SK-N-DZ (cell line): ENCODE measurements around the gene SGTA.
A peak's percentile ranks its signal among the peaks of the same experiment; 100 is the strongest.

Source experiments
- DNase-seq: peaks from one replicate; pipeline ENCODE4 v3.0.0-alpha.2; 2015; ENCODE audit warnings: low spot score

Gene SGTA

DNA sequence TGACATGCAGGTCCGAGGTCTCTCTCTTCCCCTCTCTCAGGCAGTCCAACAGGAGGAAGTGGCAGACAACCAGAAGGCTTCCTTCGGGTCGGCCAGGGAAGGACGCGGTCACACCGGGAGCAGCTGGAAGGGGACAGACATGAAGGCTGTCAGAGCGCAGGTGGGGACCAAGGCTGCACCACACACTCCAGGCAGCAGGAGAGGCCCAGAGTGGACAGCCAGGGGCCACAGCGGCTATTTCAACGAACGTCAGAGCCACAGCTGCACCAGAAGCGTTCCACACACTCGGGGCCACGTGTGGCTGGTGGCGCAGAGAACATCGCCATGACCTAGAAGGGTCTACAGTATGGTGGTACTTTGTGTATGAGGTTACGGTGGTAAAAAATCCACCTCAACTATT lies 27.3 kb downstream of the SGTA start:
- DNase-seq = no peak

GRCh38 chr19:2755448-2755705 lies 27.7 kb downstream of the SGTA start:
- no peak for DNase-seq

- no peak for DNase-seq
These were observed 28.2 kb downstream of the SGTA start for GRCh38 chr19:2754659-2755447.

DNA sequence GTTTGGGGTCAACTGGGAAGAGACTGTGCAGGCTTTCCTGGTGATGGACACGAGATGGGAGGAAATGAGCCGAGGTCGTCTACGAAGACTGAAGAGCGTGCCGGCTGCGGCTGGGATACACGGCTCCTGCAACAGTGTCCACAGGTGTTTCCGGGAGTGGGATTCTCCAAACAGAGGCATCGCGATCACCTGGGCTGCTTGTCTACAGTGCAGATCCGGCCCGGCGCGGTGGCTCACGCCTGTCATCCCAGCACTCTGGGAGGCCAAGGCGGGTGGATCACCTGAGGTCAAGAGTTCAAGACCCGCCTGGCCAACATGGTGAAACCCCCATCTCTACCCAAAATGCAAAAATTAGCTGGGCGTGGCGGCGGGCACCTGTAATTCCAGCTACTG lies 31.6 kb downstream of the SGTA start:
- DNase-seq = no peak

- no peak for DNase-seq
These were observed 32.1 kb downstream of the SGTA start for GRCh38 chr19:2750808-2751437.

DNA sequence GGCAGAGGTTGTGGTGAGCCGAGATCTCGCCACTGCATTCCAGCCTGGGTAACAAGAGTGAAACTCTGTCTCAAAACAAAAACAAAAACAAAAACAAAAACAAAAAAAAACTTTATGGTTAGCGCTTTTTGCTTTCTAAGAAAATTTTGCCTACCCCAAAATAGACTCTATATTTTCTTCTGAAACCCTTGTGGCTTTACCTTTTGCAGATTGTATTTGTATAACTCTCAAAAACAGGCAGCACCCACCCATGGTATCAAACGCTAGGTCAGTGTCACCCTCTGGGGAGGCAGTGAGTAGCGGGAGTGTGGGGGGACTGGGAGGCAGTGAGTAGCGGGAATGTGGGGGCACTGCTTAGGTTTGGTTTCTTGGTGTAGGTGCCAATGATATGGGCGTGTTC lies 35.7 kb downstream of the SGTA start:
- no peak for DNase-seq

DNA sequence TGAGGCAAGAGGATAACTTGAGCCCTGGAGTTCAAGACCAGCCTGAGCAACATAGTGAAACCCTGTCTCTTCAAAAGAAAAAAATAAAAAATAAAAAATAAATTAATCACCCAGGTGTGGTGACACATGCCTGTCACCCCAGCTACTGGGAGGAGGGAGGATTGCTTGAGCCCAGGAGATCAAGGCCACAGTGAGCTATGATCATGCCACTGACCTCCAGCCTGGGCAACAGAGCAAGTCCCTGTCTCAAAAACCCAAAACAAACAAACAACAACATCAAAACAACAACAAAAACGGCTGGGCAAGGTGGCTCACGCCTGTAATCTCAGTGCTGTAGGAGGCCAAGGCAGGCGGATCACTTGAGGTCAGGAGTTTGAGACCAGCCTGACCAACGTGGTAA lies 39.0 kb downstream of the SGTA start:
- no peak for DNase-seq

GRCh38 chr19:2743099-2743498 lies 40.0 kb downstream of the SGTA start:
- no peak for DNase-seq

GRCh38 chr19:2740314-2740656 lies 42.8 kb downstream of the SGTA start:
- DNase-seq = no peak

DNA sequence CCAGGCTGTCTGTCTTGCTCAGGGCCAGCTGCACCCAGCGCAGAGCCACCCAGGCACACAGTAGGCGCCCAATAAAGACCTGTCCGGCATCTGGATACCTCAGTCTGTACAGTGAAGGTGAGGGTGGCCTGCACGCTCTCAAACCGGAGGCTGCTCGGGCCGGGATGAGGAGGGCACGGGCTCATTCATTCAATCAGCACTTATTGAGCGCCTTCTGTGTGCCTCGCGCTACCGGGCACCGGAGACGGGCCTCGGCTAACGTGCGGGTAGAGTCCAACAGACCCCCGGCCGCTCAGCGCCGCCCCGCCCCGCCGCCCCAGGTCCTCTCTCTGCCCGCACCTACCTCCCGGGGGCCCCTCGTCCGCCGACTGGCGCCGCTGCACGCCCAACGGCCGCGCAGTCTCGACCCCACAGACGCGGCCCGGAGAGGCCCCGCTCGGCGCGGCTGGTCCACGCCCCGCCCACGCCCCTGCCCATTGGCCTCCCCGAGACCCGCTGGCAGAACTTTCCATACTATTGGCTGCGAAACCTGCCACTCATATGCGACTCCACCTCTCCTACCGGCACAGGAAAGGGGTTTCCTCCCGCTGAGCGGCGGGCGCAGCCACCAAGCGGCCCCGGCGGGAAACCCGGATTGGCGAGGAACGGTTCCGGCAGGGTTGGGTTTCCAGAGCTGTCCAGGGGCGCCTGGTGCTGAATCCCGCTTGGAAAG lies 43.3 kb downstream of the SGTA start, which contains the start of gene SLC39A3:
Gene SLC39A3 (minus strand): TSS at position 416 of the 712 bp plus-strand sequence. CDS start 2,760 bp downstream, outside the sequence.
- DNase-seq = peak; percentile 97

- no peak for DNase-seq
These were observed 46.4 kb downstream of the SGTA start for GRCh38 chr19:2736550-2737190.

DNA sequence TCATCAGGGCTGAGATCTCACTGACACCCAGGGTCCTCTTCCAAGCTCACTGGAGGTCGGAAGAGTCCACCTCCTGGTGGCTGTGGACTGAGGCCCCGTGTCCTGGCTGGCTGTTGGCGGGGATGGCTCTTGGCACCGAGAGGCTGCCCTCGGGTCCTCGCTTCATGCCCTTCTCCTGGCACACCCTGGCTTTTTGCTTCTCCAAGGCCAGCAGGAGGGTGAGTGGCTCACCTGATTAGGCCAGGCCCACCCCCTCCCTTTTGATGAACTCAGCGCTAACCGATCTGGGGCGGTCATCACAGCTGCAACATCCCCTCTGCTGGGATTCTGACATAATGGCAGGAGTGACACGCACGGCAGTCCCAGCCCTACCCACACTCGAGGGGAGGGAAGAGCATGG lies 47.7 kb downstream of the SGTA start:
- no peak for DNase-seq

DNA sequence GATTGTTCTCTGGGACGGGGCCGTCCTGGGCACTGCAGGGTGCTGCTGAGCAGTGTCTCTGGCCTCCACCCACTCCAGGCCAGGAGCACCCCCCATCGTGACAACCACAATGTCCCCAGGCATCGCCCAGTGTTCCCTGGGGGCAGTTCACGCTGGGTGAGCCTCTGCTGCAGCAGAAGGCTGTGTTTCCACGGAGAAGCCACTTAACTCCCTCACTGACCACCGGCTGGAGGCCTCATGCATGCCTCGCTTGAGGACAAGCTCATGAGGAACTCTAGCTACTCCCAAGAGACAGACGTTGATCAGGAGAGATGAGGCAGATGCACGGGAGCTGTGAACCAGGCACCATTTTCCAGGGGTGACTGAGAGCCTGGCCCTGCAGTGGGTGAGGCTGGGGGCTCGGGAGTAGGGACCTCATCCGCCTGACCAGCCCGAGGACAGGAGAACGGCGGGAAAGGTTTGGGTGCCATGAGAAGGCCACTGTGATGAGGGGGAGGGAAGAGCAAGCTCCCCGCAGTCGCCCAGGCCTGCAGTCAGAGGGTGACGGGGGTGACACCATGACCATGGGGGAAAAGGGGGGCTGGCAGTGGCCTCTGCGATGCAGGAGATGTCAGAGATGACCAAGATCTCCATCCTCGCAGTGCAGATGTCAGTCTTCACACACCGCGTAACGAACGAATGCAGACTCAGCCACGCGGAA lies 48.3 kb downstream of the SGTA start:
- DNase-seq = no peak

DNA sequence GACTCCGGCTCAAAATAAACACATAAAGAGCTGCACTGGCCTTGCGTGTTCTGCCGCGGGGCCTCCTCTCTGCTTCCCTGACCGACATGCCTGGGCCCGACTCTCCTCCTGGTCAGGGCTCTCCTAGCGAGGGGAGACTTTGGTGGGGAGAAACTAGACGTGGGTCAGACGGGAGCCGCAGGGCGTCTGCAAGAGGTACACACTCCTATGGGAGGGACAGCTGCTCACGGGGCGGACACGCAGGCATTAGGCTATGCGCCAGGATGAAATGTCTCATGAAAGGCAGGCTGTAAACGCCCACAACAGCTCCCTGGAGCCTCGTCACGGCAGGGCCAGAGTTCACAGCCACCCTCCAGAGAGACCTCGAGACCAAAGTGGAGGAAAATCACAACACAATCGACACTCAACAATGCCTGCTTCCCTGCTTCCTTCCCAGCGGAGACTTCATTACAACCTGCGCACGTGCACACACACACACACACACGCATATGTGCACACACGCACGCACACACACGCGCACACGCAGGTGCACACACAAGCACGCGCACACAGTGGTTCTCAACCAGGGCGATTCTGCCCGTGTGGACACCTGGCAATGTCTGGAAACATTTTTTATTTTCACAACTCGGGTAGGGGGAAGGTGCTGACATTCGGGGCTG lies 49.0 kb downstream of the SGTA start:
- no peak for DNase-seq

DNA sequence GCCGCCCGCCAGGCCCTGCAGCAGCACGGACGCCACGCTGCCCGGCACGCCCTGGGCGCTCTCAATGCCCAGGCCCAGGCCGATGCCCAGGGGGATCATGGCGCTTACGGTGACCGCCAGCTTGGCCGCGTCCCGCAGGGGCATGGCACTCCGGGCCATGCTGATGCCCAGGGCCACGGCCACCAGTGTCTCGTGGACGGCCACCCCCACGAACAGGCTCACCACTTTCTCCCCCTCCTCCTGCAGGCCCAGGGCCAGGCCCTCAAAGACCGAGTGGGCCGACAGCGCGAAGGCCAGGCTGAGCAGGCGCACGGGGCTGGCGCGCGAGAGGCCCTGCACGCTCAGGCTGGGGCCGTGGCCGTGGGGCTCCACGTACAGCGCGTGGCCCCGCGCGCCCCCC lies 50.2 kb downstream of the SGTA start:
- DNase-seq = no peak

- no peak for DNase-seq
These were observed 50.8 kb downstream of the SGTA start for GRCh38 chr19:2732157-2732725.

DNA sequence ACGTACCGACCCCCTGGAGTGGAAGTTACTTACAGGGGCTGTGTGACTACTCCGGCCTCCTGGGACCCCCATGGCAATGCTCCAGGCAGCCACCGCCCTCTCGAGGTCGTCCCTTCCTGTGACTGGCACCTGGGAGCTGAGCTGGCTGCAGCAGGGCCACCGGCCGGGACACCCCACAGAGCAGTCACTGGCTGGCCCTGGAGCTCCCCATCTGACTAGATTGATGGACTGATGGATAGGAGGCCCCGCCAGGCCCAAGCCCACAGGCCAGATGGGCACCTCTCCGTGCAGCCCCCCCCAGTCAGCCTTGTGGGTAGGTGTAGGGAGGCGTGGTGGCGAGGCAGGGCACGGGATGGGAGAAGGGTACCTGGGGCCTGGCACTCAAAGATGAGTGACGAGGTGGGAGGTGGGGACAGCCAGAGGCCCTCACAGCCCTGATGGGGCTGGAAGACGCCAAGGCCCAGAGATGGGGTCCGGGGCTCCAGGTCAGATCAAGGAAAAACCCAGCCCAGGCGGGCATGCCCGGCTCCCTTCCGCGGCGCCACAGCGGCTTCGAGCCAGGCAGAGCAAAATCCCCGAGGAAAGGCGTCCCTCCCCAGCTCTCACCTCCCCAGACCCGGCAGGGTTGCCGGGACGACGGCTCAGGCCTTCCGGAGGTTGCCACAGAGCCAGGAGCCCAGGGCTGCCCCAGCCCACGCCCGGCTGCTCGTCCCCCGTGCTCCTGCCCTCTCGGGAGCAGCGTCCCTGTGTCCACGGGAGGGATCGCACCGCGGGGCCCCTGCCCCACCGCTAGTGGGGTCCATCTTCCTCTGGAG lies 51.7 kb downstream of the SGTA start:
- DNase-seq = no peak

DNA sequence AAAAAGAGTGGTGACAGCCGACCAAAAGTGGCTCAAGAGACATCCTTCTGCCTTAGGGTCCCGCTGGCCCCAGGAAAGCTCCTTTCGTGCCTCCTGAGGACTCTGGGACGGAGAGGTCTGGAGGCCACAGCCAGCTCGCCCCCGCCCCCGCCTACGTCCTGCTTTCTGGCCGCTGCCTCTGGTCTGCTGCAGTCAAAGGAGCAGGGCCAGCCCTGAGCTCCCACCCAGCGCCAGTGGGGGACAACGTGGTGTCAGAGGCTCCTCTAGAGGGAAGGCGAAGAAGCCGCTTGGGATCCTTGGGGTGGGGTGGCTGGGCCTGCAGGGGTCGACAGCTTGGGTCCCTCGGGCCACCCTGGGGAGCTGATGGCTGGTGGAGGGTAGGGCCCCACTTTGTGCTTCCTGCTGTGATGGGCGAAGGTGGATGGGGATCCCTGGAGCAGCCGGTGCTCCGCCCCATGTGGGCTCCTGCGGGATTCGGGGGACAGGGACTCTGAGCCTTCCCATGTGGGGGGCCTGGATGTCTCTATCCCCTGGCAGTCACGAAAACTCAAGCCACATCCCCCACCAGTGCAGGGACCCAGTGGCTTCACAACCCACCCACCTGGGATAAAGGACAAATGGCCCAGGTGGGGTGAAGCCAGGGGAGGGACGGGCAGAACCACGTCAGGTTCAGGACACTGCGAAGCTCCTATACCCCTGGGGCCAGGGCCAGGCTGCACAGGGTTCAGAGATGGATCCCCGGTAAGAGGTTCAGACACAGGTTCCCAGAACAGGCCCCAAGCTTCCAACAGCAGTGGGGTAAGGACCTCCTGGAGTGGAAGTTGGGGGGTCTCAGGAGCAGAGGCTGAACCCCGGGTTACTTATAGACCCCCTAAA lies 52.9 kb downstream of the SGTA start:
- no peak for DNase-seq

GRCh38 chr19:2728783-2729387 lies 54.2 kb downstream of the SGTA start:
- no peak for DNase-seq
